Keratinocyte (primary cell): ENCODE data around the gene SPTLC3. TPM values are rescaled to one million over a fixed set of nuclear protein-coding genes. Genes with fewer than 3 reads are reported as not detected.
A peak's percentile ranks its signal among the peaks of the same experiment; 100 is the strongest.

ENCODE experiments used
- DNase-seq: peaks from one replicate; pipeline ENCODE4 v3.0.0-alpha.2; 2011; ENCODE audit warnings: low read depth, missing footprints, low spot score
- FAIRE-seq: peaks from 2 replicates; lab custom pipeline; 2011; peaks lifted over from hg19 to GRCh38; lab: Jason Lieb, UNC
- H2AFZ ChIP-seq: 2 replicates; pipeline ENCODE4 v1.6.0; 2012; ENCODE audit warnings: low read length, control low read depth, inconsistent platforms; ENCODE audit not compliant: control insufficient read depth
- H3K27ac ChIP-seq: 2 replicates; pipeline ENCODE4 v1.5.1; 2011; ENCODE audit warnings: low read length; ENCODE audit not compliant: control insufficient read depth, insufficient read depth
- H3K27me3 ChIP-seq: 3 replicates; pipeline ENCODE4 v1.6.0; 2011; ENCODE audit warnings: low read length; ENCODE audit not compliant: control insufficient read depth, insufficient read depth; ENCODE audit errors: extremely low read depth
- H3K36me3 ChIP-seq, 2 experiments: 2 replicates in 1 of 2; 3 replicates in 1 of 2; pipeline ENCODE4 v1.5.1; 2011; ENCODE audit warnings: low read length in 2 of 2, mild to moderate bottlenecking in 1 of 2; ENCODE audit not compliant: control insufficient read depth in 2 of 2, insufficient read depth in 2 of 2; ENCODE audit errors: extremely low read depth in 1 of 2
- H3K4me1 ChIP-seq: 3 replicates; pipeline ENCODE4 v1.5.1; 2011; ENCODE audit warnings: low read length; ENCODE audit not compliant: control insufficient read depth, insufficient read depth; ENCODE audit errors: extremely low read depth
- H3K4me2 ChIP-seq: 3 replicates; pipeline ENCODE4 v1.6.0; 2011; ENCODE audit warnings: low read depth, low read length; ENCODE audit not compliant: control insufficient read depth, insufficient read depth; ENCODE audit errors: extremely low read depth
- H3K4me3 ChIP-seq, 3 experiments: fragments of 200-600 bp in 1 of 3; sonication (generic) in 1 of 3; 2 replicates in 2 of 3; 3 replicates in 1 of 3; pipeline ENCODE4 v1.5.1; 2011 to 2016; ENCODE audit warnings: low read length in 3 of 3, mild to moderate bottlenecking in 3 of 3, control low read depth in 2 of 3, inconsistent platforms in 1 of 3, low read depth in 1 of 3, mixed read lengths in 1 of 3, mixed run types in 1 of 3, moderate library complexity in 1 of 3; ENCODE audit not compliant: control insufficient read depth in 2 of 3, insufficient read depth in 2 of 3; ENCODE audit errors: extremely low read depth in 1 of 3
- H3K79me2 ChIP-seq: 2 replicates; pipeline ENCODE4 v1.6.0; 2012; ENCODE audit warnings: low read length; ENCODE audit not compliant: control insufficient read depth, insufficient read depth
- H3K9ac ChIP-seq: 3 replicates; pipeline ENCODE4 v1.6.0; 2011; ENCODE audit warnings: low read length; ENCODE audit not compliant: control insufficient read depth, insufficient read depth; ENCODE audit errors: extremely low read depth
- H3K9me1 ChIP-seq: 3 replicates; pipeline ENCODE4 v1.6.0; 2011; ENCODE audit warnings: low read length; ENCODE audit not compliant: control insufficient read depth, insufficient read depth; ENCODE audit errors: extremely low read depth
- H3K9me3 ChIP-seq: 2 replicates; pipeline ENCODE4 v1.5.1; 2012; ENCODE audit warnings: low read depth, low read length; ENCODE audit not compliant: control insufficient read depth
- H4K20me1 ChIP-seq: 3 replicates; pipeline ENCODE4 v1.6.0; 2011; ENCODE audit warnings: low read length; ENCODE audit not compliant: control insufficient read depth, insufficient read depth; ENCODE audit errors: extremely low read depth
- CTCF ChIP-seq, 3 experiments: IDR thresholded peaks in 1 of 3; conservative IDR thresholded peaks in 1 of 3; optimal IDR thresholded peaks in 1 of 3; 2 replicates in 2 of 3; 3 replicates in 1 of 3; pipeline versions ENCODE3 to v1.5.1; 2011; ENCODE audit warnings: low read length in 3 of 3, mild to moderate bottlenecking in 3 of 3, moderate library complexity in 2 of 3, control low read depth in 1 of 3, inconsistent platforms in 1 of 3; ENCODE audit not compliant: insufficient read depth in 2 of 3; ENCODE audit errors: extremely low read depth in 1 of 3
- EZH2 ChIP-seq: IDR thresholded peaks from one replicate; pipeline ENCODE4 v1.6.1; 2012; ENCODE audit warnings: inconsistent platforms, mild to moderate bottlenecking, low read length, moderate library complexity
- dilution Hi-C: fragments of 300-500 bp; cut with MboI; formaldehyde crosslinking; loops from one replicate; pipeline ENCODE4 v1.7.0; 2020; ENCODE audit warnings: low sequenced_read_pairs; ENCODE audit not compliant: extremely low pct_ligation_motif_present
- polyA plus RNA-seq, 5 experiments: library from polyadenylated mRNA; depleted of rRNA in 3 of 5; stranded (reverse) in 3 of 5; stranded (forward) in 1 of 5; unstranded in 1 of 5; fragments of >200 nt; gene quantifications; 1 replicate in 1 of 5; 2 replicates in 3 of 5; 3 replicates in 1 of 5; pipeline versions ENCODE4 v1.2.1 to v1.2.3, GENCODE V29; 2011 to 2012; ENCODE audit warnings: missing spikeins in 2 of 5, low read depth in 1 of 5, low replicate concordance in 1 of 5

The SPTLC3 gene
- polyA plus RNA-seq, 1 donor (not counting 4 experiments of a cell fraction or from before 2014, with no cell fraction given), result 11.4 TPM

GRCh38 chr20:13109658-13110057 is 100.9 kb downstream of the SPTLC3 start:
- Histone ChIP-seq H3K9me3 (no peaks in the 10 kb centered on the region), H3K79me2 (no peaks in the 10 kb centered on the region), H4K20me1 (no peaks in the 10 kb centered on the region), H3K9me1 (no peaks in the 10 kb centered on the region), H2AFZ (no peak overlapping the region), H3K27me3 (no peaks in the 10 kb centered on the region), H3K27ac (no peak overlapping the region), H3K9ac (no peak overlapping the region), H3K4me3 (no peak overlapping the region), H3K36me3 (peaks cover 2 to 7% of the 10 kb centered on the region in 2 experiments), H3K4me2 (no peak overlapping the region), H3K4me1 (peaks cover 6% of the 10 kb centered on the region)
- dilution Hi-C loops, result loop anchor here (25.0 kb wide), 1 partner anchor 422 kb away; no protein-coding TSS in a partner anchor
- DNase-seq (no peak), FAIRE-seq (peak; percentile 49)
- no peak for TF ChIP-seq CTCF (optimal IDR thresholded peaks at IDR 0.05 in 1 of 3, IDR thresholded peaks at IDR 0.05 in 1 of 3, conservative IDR thresholded peaks at IDR 0.05 in 1 of 3; ENCODE audit: extremely low read depth in 1 of 3, insufficient read depth in 2 of 3, low read length in 3 of 3)
- no peak for TF ChIP-seq EZH2

GRCh38 chr20:13110796-13111195 is 102.0 kb downstream of the SPTLC3 start:
- FAIRE-seq (no peak), DNase-seq (no peak)
- Histone ChIP-seq H3K9ac (no peak overlapping the region), H3K4me1 (no peaks in the 10 kb centered on the region), H3K4me2 (no peak overlapping the region), H3K27ac (no peak overlapping the region), H4K20me1 (no peaks in the 10 kb centered on the region), H3K27me3 (no peaks in the 10 kb centered on the region), H3K9me1 (no peaks in the 10 kb centered on the region), H3K4me3 (no peak overlapping the region), H3K79me2 (no peaks in the 10 kb centered on the region), H3K9me3 (no peaks in the 10 kb centered on the region), H3K36me3 (peaks cover 2 to 7% of the 10 kb centered on the region in 2 experiments), H2AFZ (no peak overlapping the region)
- TF ChIP-seq CTCF (optimal IDR thresholded peaks at IDR 0.05 in 1 of 3, IDR thresholded peaks at IDR 0.05 in 1 of 3, conservative IDR thresholded peaks at IDR 0.05 in 1 of 3; ENCODE audit: extremely low read depth in 1 of 3, insufficient read depth in 2 of 3, low read length in 3 of 3) (no peak), EZH2 (no peak)
- dilution Hi-C loops, result loop anchor here (25.0 kb wide), 1 partner anchor 423 kb away; no protein-coding TSS in a partner anchor
